Suprapubic skin (tissue), 3 donors: Measurements from ENCODE around the gene RAB34.

Experiments
- POLR2A ChIP-seq, 2 donors: fragments of 450-650 bp; IDR thresholded peaks; one replicate each; pipeline ENCODE4 v1.6.1; 2017; ENCODE audit warnings: antibody characterized with exemption in 2 of 2, mild to moderate bottlenecking in 2 of 2, moderate library complexity in 2 of 2
- TF ChIP-seq, protein P1 (sequence below), 2 donors: fragments of 200-600 bp in 1 of 2; fragments of 450-650 bp in 1 of 2; sonication (generic) in 1 of 2; IDR thresholded peaks; one replicate each; pipeline ENCODE4 v1.5.1; 2016 to 2019; ENCODE audit warnings: antibody characterized with exemption in 2 of 2, mild to moderate bottlenecking in 1 of 2, moderate library complexity in 1 of 2

DNA sequence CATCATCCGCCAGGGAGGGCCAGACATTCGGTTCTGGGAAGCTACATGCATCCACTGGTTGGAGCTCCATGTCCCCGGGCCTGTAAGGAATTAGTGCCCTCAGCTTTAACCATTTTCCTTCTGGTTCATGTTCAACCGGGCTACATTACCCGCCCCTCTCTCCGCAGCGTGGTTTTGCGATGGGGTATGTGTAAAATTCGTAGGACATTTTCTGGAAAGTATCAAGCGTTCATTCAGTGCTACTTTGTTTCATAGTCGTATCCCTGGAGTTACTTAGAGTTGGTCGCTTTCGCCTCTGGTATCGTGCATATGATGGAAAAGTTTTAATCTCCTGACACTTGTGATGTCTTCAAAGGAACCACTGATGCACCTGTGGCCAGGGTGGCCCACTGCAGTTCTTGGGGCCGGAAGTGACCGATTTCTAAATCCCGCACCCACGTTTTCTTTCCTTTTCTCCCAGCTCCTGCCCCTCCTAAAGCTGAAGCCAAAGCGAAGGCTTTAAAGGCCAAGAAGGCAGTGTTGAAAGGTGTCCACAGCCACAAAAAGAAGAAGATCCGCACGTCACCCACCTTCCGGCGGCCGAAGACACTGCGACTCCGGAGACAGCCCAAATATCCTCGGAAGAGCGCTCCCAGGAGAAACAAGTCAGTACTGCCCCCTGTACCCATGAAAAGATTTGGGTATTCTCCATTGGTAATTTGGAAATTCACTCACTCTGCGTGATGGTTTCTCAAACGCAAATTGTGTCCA is 2.8 kb upstream of the RAB34 start:
- TF ChIP-seq POLR2A (IDR thresholded peaks at IDR 0.05) = no peak
- TF ChIP-seq, protein P1, sequence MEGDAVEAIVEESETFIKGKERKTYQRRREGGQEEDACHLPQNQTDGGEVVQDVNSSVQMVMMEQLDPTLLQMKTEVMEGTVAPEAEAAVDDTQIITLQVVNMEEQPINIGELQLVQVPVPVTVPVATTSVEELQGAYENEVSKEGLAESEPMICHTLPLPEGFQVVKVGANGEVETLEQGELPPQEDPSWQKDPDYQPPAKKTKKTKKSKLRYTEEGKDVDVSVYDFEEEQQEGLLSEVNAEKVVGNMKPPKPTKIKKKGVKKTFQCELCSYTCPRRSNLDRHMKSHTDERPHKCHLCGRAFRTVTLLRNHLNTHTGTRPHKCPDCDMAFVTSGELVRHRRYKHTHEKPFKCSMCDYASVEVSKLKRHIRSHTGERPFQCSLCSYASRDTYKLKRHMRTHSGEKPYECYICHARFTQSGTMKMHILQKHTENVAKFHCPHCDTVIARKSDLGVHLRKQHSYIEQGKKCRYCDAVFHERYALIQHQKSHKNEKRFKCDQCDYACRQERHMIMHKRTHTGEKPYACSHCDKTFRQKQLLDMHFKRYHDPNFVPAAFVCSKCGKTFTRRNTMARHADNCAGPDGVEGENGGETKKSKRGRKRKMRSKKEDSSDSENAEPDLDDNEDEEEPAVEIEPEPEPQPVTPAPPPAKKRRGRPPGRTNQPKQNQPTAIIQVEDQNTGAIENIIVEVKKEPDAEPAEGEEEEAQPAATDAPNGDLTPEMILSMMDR (IDR thresholded peaks at IDR 0.05) = no peak
